IPS-18c (cell line): ENCODE data around the gene KHSRP.

Experiments
- H3K4me3 ChIP-seq: 2 replicates; pipeline ENCODE4 v1.7.0; 2013; ENCODE audit warnings: low read depth, mild to moderate bottlenecking, low read length, moderate library complexity; ENCODE audit not compliant: insufficient read depth
- H3K9me3 ChIP-seq: one replicate; pipeline ENCODE4 v1.6.1; 2013; ENCODE audit warnings: mild to moderate bottlenecking, low read length, moderate library complexity; ENCODE audit not compliant: control insufficient read depth, insufficient read depth

Gene KHSRP

GRCh38 chr19:6378041-6378440, 46.6 kb downstream of the KHSRP start:
- Histone ChIP-seq H3K9me3 (peaks cover 3% of the 10 kb centered on the region), H3K4me3 (no peak overlapping the region)

DNA sequence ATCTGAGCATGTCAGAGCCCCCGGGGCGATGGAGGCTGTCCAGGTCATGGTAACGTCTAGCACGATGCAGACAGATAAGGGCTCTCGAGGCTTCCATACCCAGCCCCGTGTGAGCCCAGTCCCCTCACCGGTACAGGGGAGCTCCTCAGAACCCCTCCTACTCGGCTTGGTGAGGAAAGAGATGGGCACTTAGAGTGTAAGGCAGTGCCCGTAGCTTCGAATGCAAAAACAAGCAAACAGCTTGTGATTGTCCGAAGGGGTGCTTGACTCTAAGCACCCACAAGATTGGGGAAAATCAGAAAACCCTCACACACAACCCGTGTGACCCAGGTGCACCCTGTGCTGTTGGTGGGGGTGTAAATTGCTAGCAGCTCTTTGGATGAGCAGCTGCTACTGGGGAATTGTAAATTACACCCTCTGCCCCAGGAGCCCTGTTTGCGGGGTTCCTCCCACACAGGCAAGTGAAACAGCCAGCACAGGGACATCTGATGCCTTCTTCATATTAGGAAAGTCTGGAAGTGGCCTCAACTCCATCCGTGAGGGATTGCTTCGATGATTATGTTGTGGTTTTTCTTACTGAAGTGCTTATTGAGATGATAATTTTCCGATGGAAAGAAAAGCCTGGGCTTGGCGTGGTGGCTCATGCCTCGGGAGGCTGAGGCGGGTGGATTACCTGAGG, 48.0 kb downstream of the KHSRP start:
- H3K4me3 ChIP-seq: no peak overlapping the region
- peaks cover 3% of the 10 kb centered on the region for H3K9me3 ChIP-seq

- H3K4me3 ChIP-seq: no peak within 1 kb of the TSS
- peaks cover 3% of the 10 kb centered on the region for H3K9me3 ChIP-seq
These were observed 49.1 kb downstream of the KHSRP start, which contains the start of gene PSPN for GRCh38 chr19:6375411-6376010. TSS of gene PSPN (minus strand) at chr19:6375933. CDS start at chr19:6375849, 84 bp downstream.

DNA sequence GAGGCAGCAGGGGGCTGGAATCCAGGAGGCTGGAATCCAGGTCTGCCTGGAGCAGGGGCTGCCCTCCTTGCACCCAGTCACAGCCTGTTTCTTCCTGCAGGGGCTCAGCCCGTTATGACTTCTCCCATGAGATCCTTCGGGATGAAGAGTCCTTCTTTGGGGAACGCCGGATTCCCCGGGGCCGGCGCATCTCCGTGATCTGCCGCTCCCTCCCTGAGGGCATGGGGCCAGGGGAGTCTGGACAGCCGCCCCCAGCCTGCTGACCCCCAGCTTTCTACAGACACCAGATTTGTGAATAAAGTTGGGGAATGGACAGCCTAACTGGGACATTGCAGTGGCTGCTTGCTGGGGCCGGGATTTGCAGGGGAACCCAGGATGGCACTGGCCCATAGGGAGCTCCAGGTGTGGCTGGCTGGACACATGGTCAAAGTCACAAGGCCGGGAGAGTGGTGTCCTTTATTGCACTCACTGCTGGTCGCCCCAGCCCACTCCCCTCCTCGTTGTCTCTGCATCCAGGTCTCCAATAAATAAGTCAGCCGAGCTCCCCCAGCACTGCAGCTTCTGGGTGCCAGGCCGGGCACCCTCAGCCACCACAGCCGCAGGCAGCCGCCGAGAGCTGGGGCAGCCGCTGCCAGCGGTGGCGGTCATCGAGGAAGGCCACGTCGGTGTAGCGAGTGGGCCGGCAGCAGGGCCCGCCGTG, 49.8 kb downstream of the KHSRP start:
- Histone ChIP-seq H3K4me3 (no peak overlapping the region), H3K9me3 (peaks cover 1% of the 10 kb centered on the region)

DNA sequence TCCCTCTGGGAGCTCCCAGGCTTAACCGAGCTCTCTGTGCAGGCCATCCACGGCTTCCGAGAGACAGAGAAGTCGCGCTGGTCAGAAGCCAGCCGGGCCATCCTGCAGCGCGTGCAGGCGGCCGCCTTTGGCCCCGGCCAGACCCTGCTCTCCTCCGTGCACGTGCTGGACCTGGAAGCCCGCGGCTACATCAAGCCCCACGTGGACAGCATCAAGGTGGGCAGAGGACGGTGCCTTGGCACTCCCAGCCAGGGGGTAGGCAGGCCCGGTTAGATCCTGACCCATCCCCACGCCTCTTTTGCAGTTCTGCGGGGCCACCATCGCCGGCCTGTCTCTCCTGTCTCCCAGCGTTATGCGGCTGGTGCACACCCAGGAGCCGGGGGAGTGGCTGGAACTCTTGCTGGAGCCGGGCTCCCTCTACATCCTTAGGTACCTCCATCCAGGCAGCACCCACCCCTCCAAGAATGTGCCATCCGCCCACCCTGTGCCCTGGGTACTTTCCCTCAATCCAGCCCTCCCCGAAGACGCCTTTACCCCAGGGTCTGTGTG, 50.4 kb downstream of the KHSRP start:
- peak overlapping the region; percentile 47; the same call in 1 of the 2 replicates for H3K4me3 ChIP-seq
- H3K9me3 ChIP-seq: no peaks in the 10 kb centered on the region

- H3K4me3 ChIP-seq: peak overlapping the region; percentile 47
- no peaks in the 10 kb centered on the region for H3K9me3 ChIP-seq
These were observed 50.9 kb downstream of the KHSRP start for GRCh38 chr19:6373813-6374108.

- peak overlapping the region; percentile 87 for H3K4me3 ChIP-seq
- no peaks in the 10 kb centered on the region for H3K9me3 ChIP-seq
These were observed 51.4 kb downstream of the KHSRP start for GRCh38 chr19:6373096-6373812.

DNA sequence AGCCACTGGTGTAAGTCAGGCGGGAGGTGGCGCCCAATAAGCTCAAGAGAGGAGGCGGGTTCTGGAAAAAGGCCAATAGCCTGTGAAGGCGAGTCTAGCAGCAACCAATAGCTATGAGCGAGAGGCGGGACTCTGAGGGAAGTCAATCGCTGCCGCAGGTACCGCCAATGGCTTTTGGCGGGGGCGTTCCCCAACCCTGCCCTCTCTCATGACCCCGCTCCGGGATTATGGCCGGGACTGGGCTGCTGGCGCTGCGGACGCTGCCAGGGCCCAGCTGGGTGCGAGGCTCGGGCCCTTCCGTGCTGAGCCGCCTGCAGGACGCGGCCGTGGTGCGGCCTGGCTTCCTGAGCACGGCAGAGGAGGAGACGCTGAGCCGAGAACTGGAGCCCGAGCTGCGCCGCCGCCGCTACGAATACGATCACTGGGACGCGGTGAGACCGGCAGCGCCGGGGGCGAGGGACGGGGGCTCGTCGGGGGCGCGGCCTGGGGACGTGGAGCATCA, 52.0 kb downstream of the KHSRP start, which contains the start of gene ALKBH7:
Gene ALKBH7 (plus strand): TSS at position 201 of the 502 bp plus-strand sequence. CDS start 27 bp downstream, at position 228.
- H3K9me3 ChIP-seq: no peaks in the 10 kb centered on the region

DNA sequence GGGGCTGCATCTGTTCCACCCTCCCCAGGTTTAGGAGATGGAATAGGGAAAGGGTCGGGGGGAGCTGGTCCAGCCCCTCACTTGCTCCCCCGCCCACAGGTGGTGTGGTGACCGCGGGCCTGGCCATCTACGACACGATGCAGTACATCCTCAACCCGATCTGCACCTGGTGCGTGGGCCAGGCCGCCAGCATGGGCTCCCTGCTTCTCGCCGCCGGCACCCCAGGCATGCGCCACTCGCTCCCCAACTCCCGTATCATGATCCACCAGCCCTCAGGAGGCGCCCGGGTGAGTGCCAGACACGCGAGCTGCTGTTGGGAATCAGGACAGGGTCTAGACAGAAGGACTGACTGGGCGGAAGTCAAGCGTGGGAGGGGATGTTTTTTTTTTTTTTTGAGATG, 60.3 kb downstream of the KHSRP start:
- no peaks in the 10 kb centered on the region for H3K9me3 ChIP-seq
- no peak overlapping the region for H3K4me3 ChIP-seq

More for the DNA sequence above, 52.0 kb downstream of the KHSRP start, which contains the start of gene ALKBH7:
- peak within 1 kb of the TSS; percentile 87 for H3K4me3 ChIP-seq
